ENCODE measurements around the gene ADGRG6. TPM values are rescaled to one million over a fixed set of nuclear protein-coding genes. Genes with fewer than 3 reads are reported as not detected.

The ADGRG6 gene
- total RNA-seq, 1 donor from 2014 or later, result 7.7 TPM

DNA sequence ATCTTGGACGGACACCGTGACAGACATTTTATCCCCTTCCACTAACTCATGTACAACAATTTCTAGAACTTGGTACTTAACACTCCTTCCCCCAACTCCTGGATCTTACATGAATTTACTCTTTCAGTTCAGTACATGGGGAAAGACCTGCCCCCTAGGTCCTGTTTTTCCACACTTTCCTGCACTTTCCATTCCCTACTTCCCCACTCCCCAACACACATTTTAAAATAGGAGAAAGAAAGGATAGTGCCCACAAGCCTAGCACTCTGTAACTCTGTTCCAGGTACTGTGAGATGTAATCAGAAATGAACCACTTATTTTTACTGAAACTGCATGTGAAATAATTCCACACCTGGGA, 1.3 kb downstream of the ADGRG6 start:
- no peaks in the 10 kb centered on the region for H3K36me3 ChIP-seq
- no peak overlapping the region for H3K27ac ChIP-seq
- no peaks in the 10 kb centered on the region for H3K9me3 ChIP-seq
- TF ChIP-seq, protein P1, sequence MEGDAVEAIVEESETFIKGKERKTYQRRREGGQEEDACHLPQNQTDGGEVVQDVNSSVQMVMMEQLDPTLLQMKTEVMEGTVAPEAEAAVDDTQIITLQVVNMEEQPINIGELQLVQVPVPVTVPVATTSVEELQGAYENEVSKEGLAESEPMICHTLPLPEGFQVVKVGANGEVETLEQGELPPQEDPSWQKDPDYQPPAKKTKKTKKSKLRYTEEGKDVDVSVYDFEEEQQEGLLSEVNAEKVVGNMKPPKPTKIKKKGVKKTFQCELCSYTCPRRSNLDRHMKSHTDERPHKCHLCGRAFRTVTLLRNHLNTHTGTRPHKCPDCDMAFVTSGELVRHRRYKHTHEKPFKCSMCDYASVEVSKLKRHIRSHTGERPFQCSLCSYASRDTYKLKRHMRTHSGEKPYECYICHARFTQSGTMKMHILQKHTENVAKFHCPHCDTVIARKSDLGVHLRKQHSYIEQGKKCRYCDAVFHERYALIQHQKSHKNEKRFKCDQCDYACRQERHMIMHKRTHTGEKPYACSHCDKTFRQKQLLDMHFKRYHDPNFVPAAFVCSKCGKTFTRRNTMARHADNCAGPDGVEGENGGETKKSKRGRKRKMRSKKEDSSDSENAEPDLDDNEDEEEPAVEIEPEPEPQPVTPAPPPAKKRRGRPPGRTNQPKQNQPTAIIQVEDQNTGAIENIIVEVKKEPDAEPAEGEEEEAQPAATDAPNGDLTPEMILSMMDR (IDR thresholded peaks at IDR 0.05), result no peak
- DNase-seq (ENCODE audit: low spot score in 2 of 2), result no peak
- H3K4me1 ChIP-seq, result peaks cover 0 to 4% of the 10 kb centered on the region in 2 donors
- H3K4me3 ChIP-seq, result no peak overlapping the region
- intact Hi-C loops (cut with DNase I), result no loop called here
- H3K27me3 ChIP-seq, result no peaks in the 10 kb centered on the region

DNA sequence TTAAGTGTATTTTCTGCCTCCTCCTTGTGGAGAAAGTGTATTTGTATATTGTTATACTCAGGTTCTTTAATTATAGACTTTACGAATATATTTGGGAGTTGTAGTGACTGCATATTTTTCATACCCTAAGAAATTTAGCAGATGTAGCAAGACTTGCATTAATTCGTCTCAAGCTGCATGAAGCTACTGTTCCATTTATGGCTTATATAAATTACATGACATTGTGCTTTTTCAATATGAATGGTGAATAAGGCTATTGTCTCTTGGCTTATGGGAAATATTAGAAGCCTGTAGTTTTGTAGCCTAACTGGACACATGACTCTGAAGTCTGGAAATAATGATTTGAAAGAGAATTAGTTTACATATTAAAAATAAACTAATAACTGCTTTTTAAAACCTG, 2.4 kb downstream of the ADGRG6 start:
- no peak overlapping the region for H3K27ac ChIP-seq
- intact Hi-C loops (cut with DNase I), result no loop called here
- DNase-seq (ENCODE audit: low spot score in 2 of 2), result no peak
- no peaks in the 10 kb centered on the region for H3K27me3 ChIP-seq
- no peaks in the 10 kb centered on the region for H3K9me3 ChIP-seq
- H3K4me3 ChIP-seq, result no peak overlapping the region
- no peaks in the 10 kb centered on the region for H3K36me3 ChIP-seq
- peaks cover 0 to 4% of the 10 kb centered on the region in 2 donors for H3K4me1 ChIP-seq
- TF ChIP-seq, protein P1 (IDR thresholded peaks at IDR 0.05), result no peak

DNA sequence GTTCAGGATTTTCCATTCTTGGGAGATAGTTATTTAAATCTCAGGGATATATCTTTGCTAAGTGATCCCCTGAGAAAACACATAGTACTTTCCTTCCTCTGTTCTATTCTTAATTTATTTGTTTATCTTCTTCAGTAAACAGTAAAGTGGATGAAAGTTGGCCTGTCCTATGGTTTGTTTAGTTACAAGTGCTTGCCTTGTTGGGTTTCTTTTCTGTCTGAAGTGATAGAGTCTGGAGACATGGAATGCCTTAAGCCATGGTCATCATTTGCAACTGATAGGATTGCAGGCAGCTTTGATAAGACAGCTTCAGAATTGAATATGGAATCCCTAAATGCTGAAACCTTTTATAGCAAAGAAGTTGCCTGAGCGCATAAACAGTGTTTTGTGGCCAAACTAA, 4.9 kb downstream of the ADGRG6 start:
- H3K4me1 ChIP-seq, result peaks cover 0 to 4% of the 10 kb centered on the region in 2 donors
- no peak overlapping the region for H3K27ac ChIP-seq
- no peak for DNase-seq (ENCODE audit: low spot score in 2 of 2)
- H3K36me3 ChIP-seq, result no peaks in the 10 kb centered on the region
- H3K9me3 ChIP-seq, result no peaks in the 10 kb centered on the region
- no peak overlapping the region for H3K4me3 ChIP-seq
- intact Hi-C loops (cut with DNase I), result no loop called here
- TF ChIP-seq, protein P1 (IDR thresholded peaks at IDR 0.05), result no peak
- no peaks in the 10 kb centered on the region for H3K27me3 ChIP-seq

DNA sequence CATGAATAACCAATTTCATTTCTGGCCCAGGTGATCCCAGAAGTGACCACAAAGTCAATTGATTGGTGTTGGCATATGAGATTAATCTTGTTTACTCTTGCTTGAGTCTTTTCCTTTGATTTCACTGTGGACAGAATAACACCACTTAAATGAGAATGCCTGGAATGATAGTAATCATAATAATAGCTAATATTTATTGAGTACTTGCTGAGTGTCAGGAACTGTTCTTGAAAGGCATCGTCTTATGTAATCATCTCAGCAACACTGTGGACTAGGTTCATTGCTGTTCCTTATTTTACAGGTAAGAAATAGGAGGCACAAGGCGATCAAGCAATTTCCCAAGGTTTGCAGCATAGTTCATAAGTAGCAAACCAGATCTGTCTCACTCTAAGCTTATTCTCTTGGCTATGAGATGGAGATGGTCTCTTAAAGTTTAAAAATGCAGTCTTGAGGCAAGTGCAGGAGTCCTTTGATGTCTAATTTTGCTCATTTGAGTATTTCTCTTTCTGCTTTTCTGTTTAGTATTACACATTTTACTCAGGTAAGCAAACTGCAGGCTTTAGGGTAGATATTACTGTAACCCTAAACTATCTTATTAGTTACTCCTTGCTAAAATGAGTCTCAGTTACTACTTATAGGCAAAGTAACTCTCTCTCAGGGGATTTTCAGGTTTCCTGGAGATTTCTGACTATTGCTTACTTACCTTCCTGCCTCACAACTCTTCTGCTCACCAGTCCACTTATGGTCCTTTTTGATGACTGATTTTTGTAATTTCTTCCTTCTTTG, 6.3 kb downstream of the ADGRG6 start:
- Histone ChIP-seq H3K4me3 (no peak overlapping the region), H3K27ac (no peak overlapping the region), H3K9me3 (no peaks in the 10 kb centered on the region), H3K36me3 (no peaks in the 10 kb centered on the region), H3K4me1 (no peaks in the 10 kb centered on the region), H3K27me3 (no peaks in the 10 kb centered on the region)
- TF ChIP-seq, protein P1 (IDR thresholded peaks at IDR 0.05), result no peak
- no peak for DNase-seq (ENCODE audit: low spot score in 2 of 2)
- intact Hi-C loops (cut with DNase I), result no loop called here

DNA sequence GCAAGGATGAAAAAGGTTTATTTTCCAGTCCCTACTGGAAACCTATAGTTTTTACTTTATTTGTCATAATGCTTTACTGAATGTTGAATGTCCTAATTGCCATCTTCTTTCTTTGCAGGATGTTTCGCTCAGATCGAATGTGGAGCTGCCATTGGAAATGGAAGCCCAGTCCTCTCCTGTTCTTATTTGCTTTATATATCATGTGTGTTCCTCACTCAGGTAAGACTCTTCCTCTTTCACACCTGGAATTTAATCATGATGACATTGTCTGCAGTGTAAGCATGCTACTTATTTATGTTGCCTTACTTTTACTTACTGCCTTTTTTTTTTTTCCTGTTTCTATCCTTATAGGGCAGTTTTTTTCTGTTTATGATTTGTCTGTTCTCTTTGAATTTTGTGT, 7.6 kb downstream of the ADGRG6 start:
- TF ChIP-seq, protein P1 (IDR thresholded peaks at IDR 0.05), result no peak
- H3K9me3 ChIP-seq, result no peaks in the 10 kb centered on the region

More for the DNA sequence above, 7.6 kb downstream of the ADGRG6 start:
- no peak overlapping the region for H3K4me3 ChIP-seq
- no peak for DNase-seq (ENCODE audit: low spot score in 2 of 2)
- no peak overlapping the region for H3K27ac ChIP-seq
- no peaks in the 10 kb centered on the region for H3K4me1 ChIP-seq
- H3K36me3 ChIP-seq, result no peaks in the 10 kb centered on the region
- H3K27me3 ChIP-seq, result no peaks in the 10 kb centered on the region
- intact Hi-C loops (cut with DNase I), result no loop called here

Measured in ascending aorta (tissue), 2 donors.